Measurements from ENCODE around the gene ATP8B4.

Gene ATP8B4

GRCh38 chr15:49890689-49891088 lies 228.3 kb downstream of the ATP8B4 start:
- Histone ChIP-seq H3F3A (ENCODE audit: low read depth) (no peaks in the 10 kb centered on the region), H3K9ac (ENCODE audit: low read depth, low read length, poor library complexity, severe bottlenecking) (no peak overlapping the region), H2AFZ (ENCODE audit: low read length) (no peak overlapping the region), H3K27me3 (ENCODE audit: insufficient read depth, low read length, poor library complexity, severe bottlenecking) (no peaks in the 10 kb centered on the region), H3K79me2 (ENCODE audit: insufficient read depth, low read length) (no peaks in the 10 kb centered on the region), H3K4me1 (ENCODE audit: insufficient read depth, low read length, poor library complexity, severe bottlenecking) (no peaks in the 10 kb centered on the region), H3K4me2 (ENCODE audit: low read depth, low read length, poor library complexity, severe bottlenecking) (no peak overlapping the region), H3K9me2 (replicated peaks; ENCODE audit: low read depth, low read length) (no peaks in the 10 kb centered on the region), H3K9me3 (ENCODE audit: insufficient read depth, low read depth, low read length) (no peaks in the 10 kb centered on the region), H3K36me3 (ENCODE audit: insufficient read depth, low read length) (no peaks in the 10 kb centered on the region), H4K20me1 (ENCODE audit: insufficient read depth, low read length, poor library complexity, severe bottlenecking) (no peaks in the 10 kb centered on the region), H3K4me3 (ENCODE audit: low read length, poor library complexity, severe bottlenecking) (no peak overlapping the region)
- TF ChIP-seq CTCF (conservative IDR thresholded peaks at IDR 0.05; ENCODE audit: low read length) (no peak), EZH2phosphoT487 (IDR thresholded peaks at IDR 0.05; ENCODE audit: borderline replicate concordance) (no peak)

- H3K4me1 ChIP-seq (ENCODE audit: insufficient read depth, low read length, poor library complexity, severe bottlenecking): no peaks in the 10 kb centered on the region
- TF ChIP-seq EZH2phosphoT487 (IDR thresholded peaks at IDR 0.05; ENCODE audit: borderline replicate concordance) (no peak), CTCF (conservative IDR thresholded peaks at IDR 0.05; ENCODE audit: low read length) (no peak)
- no peaks in the 10 kb centered on the region for H3K79me2 ChIP-seq (ENCODE audit: insufficient read depth, low read length)
- H3K4me2 ChIP-seq (ENCODE audit: low read depth, low read length, poor library complexity, severe bottlenecking): no peak overlapping the region
- H3F3A ChIP-seq (ENCODE audit: low read depth): no peaks in the 10 kb centered on the region
- no peak overlapping the region for H2AFZ ChIP-seq (ENCODE audit: low read length)
- H4K20me1 ChIP-seq (ENCODE audit: insufficient read depth, low read length, poor library complexity, severe bottlenecking): no peaks in the 10 kb centered on the region
- H3K9me3 ChIP-seq (ENCODE audit: insufficient read depth, low read depth, low read length): no peaks in the 10 kb centered on the region
- no peak overlapping the region for H3K4me3 ChIP-seq (ENCODE audit: low read length, poor library complexity, severe bottlenecking)
- H3K36me3 ChIP-seq (ENCODE audit: insufficient read depth, low read length): no peaks in the 10 kb centered on the region
- H3K27me3 ChIP-seq (ENCODE audit: insufficient read depth, low read length, poor library complexity, severe bottlenecking): no peaks in the 10 kb centered on the region
- no peak overlapping the region for H3K9ac ChIP-seq (ENCODE audit: low read depth, low read length, poor library complexity, severe bottlenecking)
- no peaks in the 10 kb centered on the region for H3K9me2 ChIP-seq (replicated peaks; ENCODE audit: low read depth, low read length)
These were observed 229.5 kb downstream of the ATP8B4 start for GRCh38 chr15:49889536-49889935.

GRCh38 chr15:49888734-49889133 lies 230.3 kb downstream of the ATP8B4 start:
- Histone ChIP-seq H3K4me1 (ENCODE audit: insufficient read depth, low read length, poor library complexity, severe bottlenecking) (no peaks in the 10 kb centered on the region), H4K20me1 (ENCODE audit: insufficient read depth, low read length, poor library complexity, severe bottlenecking) (no peaks in the 10 kb centered on the region), H2AFZ (ENCODE audit: low read length) (no peak overlapping the region), H3K9ac (ENCODE audit: low read depth, low read length, poor library complexity, severe bottlenecking) (no peak overlapping the region), H3K9me2 (replicated peaks; ENCODE audit: low read depth, low read length) (no peaks in the 10 kb centered on the region), H3K79me2 (ENCODE audit: insufficient read depth, low read length) (no peaks in the 10 kb centered on the region), H3K27me3 (ENCODE audit: insufficient read depth, low read length, poor library complexity, severe bottlenecking) (no peaks in the 10 kb centered on the region), H3K4me3 (ENCODE audit: low read length, poor library complexity, severe bottlenecking) (no peak overlapping the region), H3F3A (ENCODE audit: low read depth) (no peaks in the 10 kb centered on the region), H3K36me3 (ENCODE audit: insufficient read depth, low read length) (no peaks in the 10 kb centered on the region), H3K4me2 (ENCODE audit: low read depth, low read length, poor library complexity, severe bottlenecking) (no peak overlapping the region), H3K9me3 (ENCODE audit: insufficient read depth, low read depth, low read length) (no peaks in the 10 kb centered on the region)
- TF ChIP-seq CTCF (conservative IDR thresholded peaks at IDR 0.05; ENCODE audit: low read length) (no peak), EZH2phosphoT487 (IDR thresholded peaks at IDR 0.05; ENCODE audit: borderline replicate concordance) (no peak)

Data from Loucy (cell line).